ENCODE data around the gene GLOD4. TPM values are rescaled to one million over a fixed set of nuclear protein-coding genes. Genes with fewer than 3 reads are reported as not detected.

Gene GLOD4
- total and polyA plus RNA-seq, 2 experiments from 2014 or later = 76.8 to 85.3 TPM

DNA sequence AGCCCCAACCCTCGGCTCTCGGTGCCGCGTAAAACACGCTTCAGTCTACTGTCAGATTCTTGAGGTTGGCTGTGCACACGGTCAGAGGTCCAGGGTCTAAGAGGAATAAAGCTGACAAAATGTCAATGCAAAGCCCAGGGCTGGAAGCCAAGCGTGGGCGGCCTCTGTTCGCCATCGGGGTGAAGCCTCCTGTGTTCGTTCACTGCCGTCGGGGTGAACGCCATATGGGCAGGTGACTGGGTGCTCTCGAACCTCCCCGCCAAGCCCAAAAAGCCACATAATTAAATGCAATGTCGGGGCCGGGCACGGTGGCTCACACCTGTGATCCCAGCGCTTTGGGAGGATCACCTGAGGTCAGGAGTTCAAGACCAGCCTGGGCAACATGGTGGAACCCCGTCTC lies 44.7 kb upstream of the GLOD4 start:
- Histone ChIP-seq H3K36me3 (peaks cover 17% of the 10 kb centered on the region), H3K4me3 (no peak overlapping the region), H3K4me1 (ENCODE audit: low read depth) (no peaks in the 10 kb centered on the region), H3K9me3 (ENCODE audit: low read depth) (no peaks in the 10 kb centered on the region), H3K27ac (no peak overlapping the region), H3K27me3 (no peaks in the 10 kb centered on the region)
- no peak for DNase-seq (ENCODE audit: low read depth in 1 of 2, low spot score in 1 of 2)
- TF ChIP-seq, protein P1, sequence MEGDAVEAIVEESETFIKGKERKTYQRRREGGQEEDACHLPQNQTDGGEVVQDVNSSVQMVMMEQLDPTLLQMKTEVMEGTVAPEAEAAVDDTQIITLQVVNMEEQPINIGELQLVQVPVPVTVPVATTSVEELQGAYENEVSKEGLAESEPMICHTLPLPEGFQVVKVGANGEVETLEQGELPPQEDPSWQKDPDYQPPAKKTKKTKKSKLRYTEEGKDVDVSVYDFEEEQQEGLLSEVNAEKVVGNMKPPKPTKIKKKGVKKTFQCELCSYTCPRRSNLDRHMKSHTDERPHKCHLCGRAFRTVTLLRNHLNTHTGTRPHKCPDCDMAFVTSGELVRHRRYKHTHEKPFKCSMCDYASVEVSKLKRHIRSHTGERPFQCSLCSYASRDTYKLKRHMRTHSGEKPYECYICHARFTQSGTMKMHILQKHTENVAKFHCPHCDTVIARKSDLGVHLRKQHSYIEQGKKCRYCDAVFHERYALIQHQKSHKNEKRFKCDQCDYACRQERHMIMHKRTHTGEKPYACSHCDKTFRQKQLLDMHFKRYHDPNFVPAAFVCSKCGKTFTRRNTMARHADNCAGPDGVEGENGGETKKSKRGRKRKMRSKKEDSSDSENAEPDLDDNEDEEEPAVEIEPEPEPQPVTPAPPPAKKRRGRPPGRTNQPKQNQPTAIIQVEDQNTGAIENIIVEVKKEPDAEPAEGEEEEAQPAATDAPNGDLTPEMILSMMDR (IDR thresholded peaks at IDR 0.05; ENCODE audit: low read depth, low read length) = no peak

DNA sequence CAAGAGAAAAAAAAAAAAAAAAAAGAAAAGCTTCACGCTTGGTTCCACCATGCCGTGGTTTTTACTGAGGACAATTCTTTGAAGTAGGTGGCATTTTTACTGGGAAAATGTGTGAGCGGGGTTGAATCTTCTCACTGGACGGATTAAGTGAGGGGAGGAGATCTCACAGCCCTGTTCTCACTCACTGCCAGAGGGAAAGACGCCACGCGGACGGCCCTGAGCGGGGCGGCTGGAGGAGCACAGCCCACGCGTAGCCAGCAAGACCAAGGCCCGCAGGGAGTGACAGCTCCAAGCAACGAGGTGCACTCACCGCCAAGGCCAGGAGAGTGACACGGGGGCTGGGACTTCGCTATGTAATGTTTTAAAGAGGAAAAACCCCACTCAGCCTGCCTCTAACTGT lies 43.1 kb upstream of the GLOD4 start:
- peak overlapping the region; percentile 34 for H3K27ac ChIP-seq
- DNase-seq (ENCODE audit: low read depth in 1 of 2, low spot score in 1 of 2) = no peak
- H3K36me3 ChIP-seq = peaks cover 17% of the 10 kb centered on the region

DNA sequence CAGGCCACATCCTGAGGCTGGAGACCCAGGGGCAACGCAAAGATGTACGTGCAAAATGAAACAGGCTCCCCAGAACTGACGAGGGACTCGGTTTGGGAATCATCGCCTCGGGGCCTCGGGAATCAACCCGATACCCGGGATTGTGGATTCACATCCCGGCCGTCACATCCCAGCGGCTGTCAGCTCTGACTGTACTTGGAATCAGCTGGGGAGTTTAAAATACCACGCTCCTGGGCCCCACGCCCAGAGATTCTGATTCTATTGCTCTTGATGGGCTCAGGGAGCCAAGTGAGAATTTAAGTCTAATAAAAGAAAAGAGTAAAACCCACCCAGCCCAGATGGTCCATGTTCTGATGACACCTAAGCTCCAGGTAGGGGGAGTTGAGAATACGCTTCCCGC lies 42.3 kb upstream of the GLOD4 start:
- H3K27ac ChIP-seq = no peak overlapping the region
- no peak overlapping the region for H3K4me3 ChIP-seq
- TF ChIP-seq, protein P1 (IDR thresholded peaks at IDR 0.05; ENCODE audit: low read depth, low read length) = no peak
- no peak for DNase-seq (ENCODE audit: low read depth in 1 of 2, low spot score in 1 of 2)
- no peaks in the 10 kb centered on the region for H3K9me3 ChIP-seq (ENCODE audit: low read depth)
- no peaks in the 10 kb centered on the region for H3K27me3 ChIP-seq
- no peaks in the 10 kb centered on the region for H3K4me1 ChIP-seq (ENCODE audit: low read depth)
- H3K36me3 ChIP-seq = peaks cover 20% of the 10 kb centered on the region

More for the DNA sequence above, 43.1 kb upstream of the GLOD4 start:
- H3K27me3 ChIP-seq = no peaks in the 10 kb centered on the region
- no peak overlapping the region for H3K4me3 ChIP-seq
- H3K9me3 ChIP-seq (ENCODE audit: low read depth) = no peaks in the 10 kb centered on the region
- TF ChIP-seq, protein P1 (IDR thresholded peaks at IDR 0.05; ENCODE audit: low read depth, low read length) = no peak
- H3K4me1 ChIP-seq (ENCODE audit: low read depth) = no peaks in the 10 kb centered on the region

DNA sequence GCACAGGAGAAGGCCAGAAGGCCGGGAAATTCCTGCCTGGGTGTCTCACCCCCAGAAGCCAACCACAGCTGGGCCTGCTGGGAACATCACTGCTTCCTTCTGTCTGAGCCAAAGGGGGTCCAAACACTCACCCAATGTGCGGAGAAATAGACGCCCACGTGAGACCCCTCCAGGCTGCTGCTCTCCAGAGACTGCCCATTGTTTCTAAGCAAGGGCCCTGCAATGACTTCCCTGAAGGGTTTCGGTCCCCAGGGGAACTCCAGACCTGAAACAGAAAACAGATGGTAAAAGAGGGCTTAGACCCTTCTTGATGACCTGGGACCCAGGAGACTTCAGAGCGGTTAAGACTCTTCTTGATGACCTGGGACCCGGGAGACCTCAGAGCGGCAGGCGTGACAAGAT lies 41.4 kb upstream of the GLOD4 start:
- Histone ChIP-seq H3K27ac (no peak overlapping the region), H3K9me3 (ENCODE audit: low read depth) (no peaks in the 10 kb centered on the region), H3K4me1 (ENCODE audit: low read depth) (no peaks in the 10 kb centered on the region), H3K36me3 (peaks cover 26% of the 10 kb centered on the region), H3K27me3 (no peaks in the 10 kb centered on the region), H3K4me3 (no peak overlapping the region)
- TF ChIP-seq, protein P1 (IDR thresholded peaks at IDR 0.05; ENCODE audit: low read depth, low read length) = no peak
- no peak for DNase-seq (ENCODE audit: low read depth in 1 of 2, low spot score in 1 of 2)

DNA sequence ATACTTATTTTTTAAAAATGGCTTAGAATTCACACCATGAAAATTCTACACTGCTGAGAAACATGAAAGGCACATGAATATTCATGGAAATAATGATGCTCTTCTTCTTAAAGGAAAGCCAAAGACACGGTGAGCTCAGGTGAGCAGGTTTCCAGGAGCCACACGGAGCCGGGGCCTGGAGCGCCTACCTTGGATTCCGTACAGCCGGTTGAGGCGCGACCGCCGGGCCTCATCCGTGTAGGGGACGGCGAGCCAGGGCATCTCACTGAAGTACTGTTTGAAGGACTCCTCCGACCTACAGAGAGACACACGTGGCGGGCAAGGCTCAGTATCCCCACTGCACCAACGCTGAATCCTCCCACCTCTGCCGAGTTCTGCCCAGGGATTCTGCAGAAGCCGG lies 37.2 kb upstream of the GLOD4 start:
- peaks cover 36% of the 10 kb centered on the region for H3K36me3 ChIP-seq
- TF ChIP-seq, protein P1 (IDR thresholded peaks at IDR 0.05; ENCODE audit: low read depth, low read length) = no peak
- no peaks in the 10 kb centered on the region for H3K27me3 ChIP-seq
- no peak overlapping the region for H3K27ac ChIP-seq
- no peak for DNase-seq (ENCODE audit: low read depth in 1 of 2, low spot score in 1 of 2)
- no peaks in the 10 kb centered on the region for H3K4me1 ChIP-seq (ENCODE audit: low read depth)
- H3K4me3 ChIP-seq = no peak overlapping the region
- no peaks in the 10 kb centered on the region for H3K9me3 ChIP-seq (ENCODE audit: low read depth)

DNA sequence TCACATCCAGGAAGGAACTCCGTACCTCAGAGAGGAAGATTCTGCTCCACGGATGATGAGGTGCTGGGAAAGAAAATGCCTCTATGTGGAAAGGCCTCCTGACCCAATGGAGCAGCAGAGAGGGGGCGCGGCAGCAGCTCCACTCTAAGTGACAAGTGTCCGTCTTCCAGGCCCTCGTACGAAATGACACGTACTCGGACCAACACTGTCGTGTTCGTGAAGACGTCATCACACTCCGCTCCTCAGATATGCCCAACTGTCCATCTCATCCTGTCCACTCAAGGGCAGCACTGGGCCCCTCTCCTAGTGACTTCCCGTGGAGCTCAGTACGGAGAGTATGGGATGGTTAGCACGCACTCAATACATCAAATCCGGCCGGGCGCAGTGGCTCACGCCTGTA lies 32.3 kb upstream of the GLOD4 start:
- Histone ChIP-seq H3K9me3 (ENCODE audit: low read depth) (no peaks in the 10 kb centered on the region), H3K4me1 (ENCODE audit: low read depth) (no peaks in the 10 kb centered on the region), H3K4me3 (no peak overlapping the region), H3K27ac (no peak overlapping the region), H3K36me3 (peaks cover 37% of the 10 kb centered on the region), H3K27me3 (no peaks in the 10 kb centered on the region)
- DNase-seq (ENCODE audit: low read depth in 1 of 2, low spot score in 1 of 2) = no peak
- TF ChIP-seq, protein P1 (IDR thresholded peaks at IDR 0.05; ENCODE audit: low read depth, low read length) = no peak
